ENCODE measurements around the gene CKAP2L.

DNA sequence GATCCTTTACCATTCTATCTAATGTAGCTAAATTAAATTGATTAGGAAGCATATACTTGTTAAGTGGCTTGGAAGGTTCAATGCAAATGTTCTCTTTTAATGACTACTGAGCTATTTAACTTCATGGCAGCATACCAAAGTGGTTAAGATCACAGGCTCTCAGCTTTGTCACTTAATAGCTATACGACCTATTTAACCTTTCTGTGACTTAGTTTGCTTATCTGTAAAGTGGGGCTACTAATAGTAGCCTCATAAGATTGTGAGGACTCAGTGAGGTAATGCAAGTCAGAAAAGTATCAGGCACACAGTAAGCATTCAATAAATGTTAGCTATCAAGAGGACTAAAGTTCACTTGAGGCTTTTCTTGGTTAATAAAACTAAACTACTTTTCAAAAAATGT, 4.3 kb downstream of the CKAP2L start:
- TF ChIP-seq POLR2A (IDR thresholded peaks at IDR 0.05; ENCODE audit: low read length) (no peak), GATA1 (IDR thresholded peaks at IDR 0.05; ENCODE audit: low read depth, low read length) (no peak)
